HepG2 (cell line): ENCODE data around the gene CYB5B. TPM values are rescaled to one million over a fixed set of nuclear protein-coding genes. Genes with fewer than 3 reads are reported as not detected.
A peak's percentile ranks its signal among the peaks of the same experiment; 100 is the strongest.

Experiments
- ATAC-seq: fragments of 200-7000 bp; cut with Tn5 transposase; 3 replicates; pipeline ENCODE4 v1.9.1; 2020; ENCODE audit warnings: mild to moderate bottlenecking, moderate library complexity
- BruUV-seq: library from RNA; stranded (reverse); fragments of 400-500 nt; replicated peaks from 2 replicates; lab custom pipeline; 2021; lab: Mats Ljungman, UMichigan
- CTCF ChIA-PET: fragments of 300-600 bp; formaldehyde crosslinking; extraction: SDS; loops from one replicate; lab custom pipeline; 2021; ENCODE audit warnings: low total read pairs, inconsistent platforms, low intra/inter-chr PET ratio; lab: Yijun Ruan, JAX
- POLR2A ChIA-PET: fragments of 350-600 bp; sonication (Branson Sonifier 250); formaldehyde crosslinking; loops from one replicate; lab custom pipeline; 2020; ENCODE audit warnings: antibody characterized with exemption, inconsistent platforms; lab: Yijun Ruan, JAX
- DNase-seq: peaks from one replicate; pipeline ENCODE4 v3.0.0-alpha.2; 2015; ENCODE audit warnings: low spot score
- FAIRE-seq: peaks from 3 replicates; lab custom pipeline; 2011; peaks lifted over from hg19 to GRCh38; lab: Jason Lieb, UNC
- H2AFZ ChIP-seq: one replicate; pipeline ENCODE4 v1.6.1; 2011; ENCODE audit warnings: low read length, inconsistent platforms
- H3K27ac ChIP-seq: fragments of 300-600 bp; 3 replicates; pipeline ENCODE4 v1.8.0; 2011; ENCODE audit warnings: mixed run types, mild to moderate bottlenecking, mixed read lengths, low read length, inconsistent platforms; ENCODE audit not compliant: insufficient read depth; ENCODE audit errors: extremely low read length
- H3K27me3 ChIP-seq, 2 experiments: fragments of 200-600 bp in 1 of 2; 2 replicates in 1 of 2; 3 replicates in 1 of 2; pipeline versions ENCODE4 v1.6.0 to v1.8.0; 2011; ENCODE audit warnings: low read length in 2 of 2, mild to moderate bottlenecking in 2 of 2, moderate library complexity in 2 of 2, inconsistent platforms in 1 of 2; ENCODE audit not compliant: insufficient read depth in 2 of 2, control insufficient read depth in 1 of 2
- H3K36me3 ChIP-seq, 2 experiments: fragments of 200-600 bp in 1 of 2; replicated peaks in 1 of 2; 2 replicates in 1 of 2; 3 replicates in 1 of 2; pipeline versions ENCODE4 v1.5.1 to v1.8.0; 2011; ENCODE audit warnings: low read length in 2 of 2, inconsistent platforms in 1 of 2; ENCODE audit not compliant: insufficient read depth in 2 of 2, control insufficient read depth in 1 of 2
- H3K4me1 ChIP-seq: 2 replicates; pipeline ENCODE4 v1.5.1; 2012; ENCODE audit warnings: low read length, inconsistent platforms; ENCODE audit not compliant: insufficient read depth
- H3K4me2 ChIP-seq: 2 replicates; pipeline ENCODE4 v1.6.0; 2011; ENCODE audit warnings: low read depth, low read length, inconsistent platforms
- H3K4me3 ChIP-seq, 3 experiments: fragments of 200-600 bp in 1 of 3; sonication (generic), shearing (Covaris generic) in 1 of 3; replicated peaks in 1 of 3; 2 replicates each; pipeline ENCODE4 v1.5.1; 2011 to 2016; ENCODE audit warnings: low read length in 3 of 3, inconsistent platforms in 2 of 3, low read depth in 2 of 3, mild to moderate bottlenecking in 2 of 3, control low read depth in 1 of 3, mixed read lengths in 1 of 3; ENCODE audit not compliant: insufficient read depth in 1 of 3
- H3K79me2 ChIP-seq: one replicate; pipeline ENCODE4 v1.6.1; 2011; ENCODE audit warnings: low read length, inconsistent platforms; ENCODE audit not compliant: insufficient read depth
- H3K9ac ChIP-seq: 2 replicates; pipeline ENCODE4 v1.6.0; 2011; ENCODE audit warnings: mild to moderate bottlenecking, low read depth, low read length, inconsistent platforms; ENCODE audit not compliant: insufficient read depth
- H3K9me3 ChIP-seq: 2 replicates; pipeline ENCODE4 v1.5.1; 2012; ENCODE audit warnings: mild to moderate bottlenecking, low read length
- H4K20me1 ChIP-seq: 2 replicates; pipeline ENCODE4 v1.6.0; 2011; ENCODE audit warnings: inconsistent platforms, mild to moderate bottlenecking, low read length, moderate library complexity; ENCODE audit not compliant: insufficient read depth
- ATF4 ChIP-seq, 2 experiments: fragments of 450-650 bp in 1 of 2; sonication (generic) in 1 of 2; formaldehyde crosslinking; IDR thresholded peaks; 2 replicates each; pipeline versions ENCODE4 v1.5.0 to v1.8.0; 2020 to 2022; ENCODE audit warnings: mild to moderate bottlenecking in 1 of 2, missing genetic modification reagents in 1 of 2
- CREB1 ChIP-seq, 2 experiments: fragments of 450-650 bp in 1 of 2; IDR thresholded peaks; 2 replicates each; pipeline ENCODE4 v1.6.1; 2016 to 2017; ENCODE audit warnings: control low read depth in 1 of 2, mild to moderate bottlenecking in 1 of 2, missing compliant biosample characterization in 1 of 2, missing genetic modification characterization in 1 of 2
- FOXP4 ChIP-seq: sonication (generic); formaldehyde crosslinking; IDR thresholded peaks from 2 replicates; pipeline ENCODE4 v1.4.0; 2020; ENCODE audit warnings: missing genetic modification reagents
- MZF1 ChIP-seq: sonication (generic); formaldehyde crosslinking; IDR thresholded peaks from 2 replicates; pipeline ENCODE4 v1.8.1; 2023; ENCODE audit warnings: mild to moderate bottlenecking, missing genetic modification reagents, borderline replicate concordance
- NFE2 ChIP-seq: sonication (generic); formaldehyde crosslinking; IDR thresholded peaks from 2 replicates; pipeline ENCODE4 v1.4.0; 2020; ENCODE audit warnings: missing genetic modification reagents
- SAFB2 ChIP-seq: sonication (generic); formaldehyde crosslinking; IDR thresholded peaks from 2 replicates; pipeline ENCODE4 v1.5.1; 2020; ENCODE audit warnings: missing genetic modification reagents, low read depth, mild to moderate bottlenecking, borderline replicate concordance
- ZNF260 ChIP-seq: sonication (generic); formaldehyde crosslinking; IDR thresholded peaks from 2 replicates; pipeline ENCODE4 v1.4.0; 2020; ENCODE audit warnings: missing genetic modification reagents, low read depth, mild to moderate bottlenecking, borderline replicate concordance
- ZNF3 ChIP-seq: IDR thresholded peaks from 2 replicates; pipeline ENCODE4 v1.7.0; 2017; ENCODE audit warnings: inconsistent platforms
- WGBS: methylation state at CpG from one replicate; pipeline ENCODE4 v1.1.6; 2017; ENCODE audit warnings: low lambda C conversion rate; 5-methylcytosine and 5-hydroxymethylcytosine counted together
- in situ Hi-C: cut with HindIII; loops from 2 replicates; pipeline ENCODE4 v1.10.0; 2017; ENCODE audit warnings: low pct_unique_long_range_greater_than_20kb; ENCODE audit not compliant: extremely low pct_ligation_motif_present
- intact Hi-C: fragments of 100-400 bp; cut with micrococcal nuclease; formaldehyde crosslinking; loops from one replicate; pipeline ENCODE4 v1.10.0; 2022; ENCODE audit not compliant: unreplicated experiment
- polyA plus RNA-seq, 8 experiments: library from polyadenylated mRNA; depleted of rRNA in 3 of 8; stranded (reverse) in 7 of 8; unstranded in 1 of 8; fragments of >200 nt; fragmentation: Illumina TruSeq in 4 of 8; extraction: Trizol in 4 of 8; gene quantifications; 2 replicates each; pipeline versions ENCODE4 v1.2.1 to v1.2.3, GENCODE V29; 2011 to 2016; ENCODE audit warnings: low read depth in 4 of 8, missing spikeins in 1 of 8, mixed read lengths in 1 of 8; ENCODE audit not compliant: insufficient read depth in 1 of 8
- total RNA-seq, 5 experiments: library from RNA; depleted of rRNA; stranded (reverse); fragments of >200 nt; fragmentation: Illumina TruSeq; extraction: Trizol; gene quantifications; 2 replicates each; pipeline ENCODE4 v1.2.3, GENCODE V29; 2016; ENCODE audit warnings: low read depth in 1 of 5
- TF ChIP-seq, protein P1 (sequence below): sonication (generic); formaldehyde crosslinking; IDR thresholded peaks from 2 replicates; pipeline ENCODE4 v1.4.0; 2020; ENCODE audit warnings: mild to moderate bottlenecking, missing genetic modification reagents

CYB5B gene
- total and polyA plus RNA-seq, 2 of the 13 experiments (the other 11 are each of a cell fraction or from before 2014, with no cell fraction given), result 234 to 432 TPM

DNA sequence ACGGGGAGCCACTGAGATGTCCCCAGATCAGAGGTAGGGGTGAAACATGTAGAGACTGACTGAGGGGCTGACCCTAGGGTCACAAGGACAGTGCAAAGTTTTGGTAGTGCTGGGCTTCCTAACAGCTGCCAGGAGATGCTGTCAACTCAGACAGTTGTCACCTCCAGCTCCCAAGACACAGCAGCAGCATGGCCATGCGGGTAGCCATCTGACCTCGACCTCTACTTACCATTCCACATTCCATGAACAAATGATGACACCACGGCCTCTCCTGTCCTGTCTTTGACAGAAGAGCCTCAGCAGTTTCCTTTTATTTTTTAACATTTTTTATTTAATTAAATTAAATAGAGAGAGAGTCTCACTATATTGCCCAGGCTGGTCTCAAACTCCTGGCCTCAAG lies 76.1 kb downstream of the CYB5B start:
- H3K9me3 ChIP-seq, result no peaks in the 10 kb centered on the region
- no peak for FAIRE-seq
- no peaks in the 10 kb centered on the region for H3K79me2 ChIP-seq
- TF ChIP-seq, protein P1, sequence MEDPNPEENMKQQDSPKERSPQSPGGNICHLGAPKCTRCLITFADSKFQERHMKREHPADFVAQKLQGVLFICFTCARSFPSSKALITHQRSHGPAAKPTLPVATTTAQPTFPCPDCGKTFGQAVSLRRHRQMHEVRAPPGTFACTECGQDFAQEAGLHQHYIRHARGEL (CRISPR knock-in tag), result no peak
- TF ChIP-seq ZNF3 (CRISPR knock-in tag) (no peak), SAFB2 (CRISPR knock-in tag) (no peak), NFE2 (CRISPR knock-in tag) (no peak), ZNF260 (CRISPR knock-in tag) (no peak)
- no peak overlapping the region for H3K4me2 ChIP-seq
- no peaks in the 10 kb centered on the region for H3K36me3 ChIP-seq
- ChIA-PET CTCF (no interaction called here), POLR2A (no interaction called here)
- intact Hi-C loops (no loop called here), in situ Hi-C loops (no loop called here)
- no peak overlapping the region for H3K27ac ChIP-seq
- no peaks in the 10 kb centered on the region for H4K20me1 ChIP-seq
- BruUV-seq, result no TSS peak
- ATAC-seq, result no peak
- H3K9ac ChIP-seq, result no peak overlapping the region
- DNase-seq, result no peak
- peaks cover 73% of the 10 kb centered on the region for H3K4me1 ChIP-seq
- no peak overlapping the region for H3K4me3 ChIP-seq
- WGBS, result 80% methylated on average over 4 of the region's 4 CpGs
- H3K27me3 ChIP-seq, result no peaks in the 10 kb centered on the region
- no peak overlapping the region for H2AFZ ChIP-seq

- H2AFZ ChIP-seq, result peak overlapping the region; percentile 37
- FAIRE-seq (peak; percentile 93), DNase-seq (peak; percentile 95), ATAC-seq (peak; percentile 89)
- peak overlapping the region; percentile 2 to 17 (median 8); a peak in 2 of 6 replicates for H3K4me3 ChIP-seq
- WGBS, result under 1% methylated on average over 4 of the region's 4 CpGs
- no peaks in the 10 kb centered on the region for H3K9me3 ChIP-seq
- no peaks in the 10 kb centered on the region for H4K20me1 ChIP-seq
- no peaks in the 10 kb centered on the region for H3K79me2 ChIP-seq
- ChIA-PET CTCF (no interaction called here), POLR2A (no interaction called here)
- H3K27me3 ChIP-seq, result no peaks in the 10 kb centered on the region
- in situ Hi-C loops (no loop called here), intact Hi-C loops (no loop called here)
- no peak overlapping the region; the same call in 1 of the 2 replicates for H3K9ac ChIP-seq
- H3K4me1 ChIP-seq, result peaks cover 56% of the 10 kb centered on the region
- BruUV-seq, result no TSS peak
- peak overlapping the region; percentile 60 for H3K4me2 ChIP-seq
- peak overlapping the region; percentile 32 for H3K27ac ChIP-seq
- no peaks in the 10 kb centered on the region for H3K36me3 ChIP-seq
- TF ChIP-seq ATF4 (CRISPR knock-in tag; IDR thresholded peaks at IDR 0.05) (peak in 1 of 2 experiments; percentile 35; a peak in 1 of 4 replicates), MZF1 (CRISPR knock-in tag) (no peak), FOXP4 (CRISPR knock-in tag) (peak; percentile 52; the same call in 1 of the 2 replicates), CREB1 (IDR thresholded peaks at IDR 0.05) (no peak), CREB1 (CRISPR knock-in tag; IDR thresholded peaks at IDR 0.05) (peak; percentile 33; the same call in 1 of the 2 replicates)
Measured at GRCh38 chr16:69501956-69502745, 77.7 kb downstream of the CYB5B start.
